OCI-LY1 (cell line): ENCODE data around the gene TBC1D16.

Source experiments
- CTCF ChIP-seq: fragments of 200-600 bp; sonication (generic), shearing (Covaris generic); IDR thresholded peaks from 2 replicates; pipeline ENCODE4 v1.5.1; 2017; ENCODE audit warnings: mild to moderate bottlenecking, antibody characterized with exemption, low read length, moderate library complexity, mixed read lengths
- EZH2 ChIP-seq: fragments of 200-600 bp; sonication (generic), shearing (Covaris generic); IDR thresholded peaks from 2 replicates; pipeline ENCODE4 v1.8.0; 2017; ENCODE audit warnings: borderline replicate concordance, mixed run types, mild to moderate bottlenecking, antibody characterized with exemption, low read length, moderate library complexity, mixed read lengths

- TF ChIP-seq CTCF (no peak), EZH2 (no peak)
These were observed 85.9 kb downstream of the TBC1D16 start for GRCh38 chr17:79949656-79950209.
